OCI-LY3 (cell line): ENCODE data around the gene ATP4B.

ENCODE experiments used
- H2AFZ ChIP-seq: fragments of 200-600, 300-600 bp; shearing (Covaris generic); 2 replicates; pipeline ENCODE4 v1.6.0; 2014; ENCODE audit warnings: antibody characterized with exemption, low read depth, low read length
- H3K27ac ChIP-seq: fragments of 200-600, 300-600 bp; sonication (generic); 2 replicates; pipeline ENCODE4 v1.5.1; 2014; ENCODE audit warnings: mild to moderate bottlenecking, low read length, moderate library complexity, mixed read lengths
- H3K27me3 ChIP-seq: fragments of 200-600, 300-600 bp; sonication (generic); 2 replicates; pipeline ENCODE4 v1.6.1; 2014; ENCODE audit warnings: low read depth, low read length, mixed read lengths
- H3K36me3 ChIP-seq: fragments of 200-600, 300-600 bp; sonication (generic); replicated peaks from 2 replicates; pipeline ENCODE3; 2014; ENCODE audit warnings: low read depth, low read length, mixed read lengths
- H3K4me1 ChIP-seq: fragments of 300-600, 200-600 bp; sonication (generic); 2 replicates; pipeline ENCODE4 v1.6.1; 2014; ENCODE audit warnings: low read length, mixed read lengths
- H3K4me2 ChIP-seq: fragments of 200-600, 300-600 bp; sonication (generic); 2 replicates; pipeline ENCODE4 v1.6.1; 2014; ENCODE audit warnings: low read length, mixed read lengths
- H3K4me3 ChIP-seq: fragments of 300-600, 200-600 bp; sonication (generic); 2 replicates; pipeline ENCODE4 v1.5.1; 2014; ENCODE audit warnings: antibody characterized with exemption, mild to moderate bottlenecking, low read length, moderate library complexity
- H3K79me2 ChIP-seq: fragments of 300-600, 200-600 bp; shearing (Covaris generic); 2 replicates; pipeline ENCODE4 v1.6.1; 2014; ENCODE audit warnings: mild to moderate bottlenecking, low read length, mixed read lengths
- H3K9ac ChIP-seq: fragments of 300-600, 200-600 bp; shearing (Covaris generic); 2 replicates; pipeline ENCODE4 v1.6.0; 2014; ENCODE audit warnings: mild to moderate bottlenecking, low read length, moderate library complexity
- H3K9me3 ChIP-seq: fragments of 200-600, 300-600 bp; shearing (Covaris generic); 2 replicates; pipeline ENCODE4 v1.6.1; 2014; ENCODE audit warnings: low read length, mixed read lengths; ENCODE audit not compliant: insufficient read depth
- H4K20me1 ChIP-seq: fragments of 200-600, 300-600 bp; sonication (generic); 2 replicates; pipeline ENCODE4 v1.6.1; 2016; ENCODE audit warnings: low read length, mixed read lengths; ENCODE audit not compliant: insufficient read depth
- CTCF ChIP-seq: fragments of 200-600, 300-600 bp; sonication (generic); IDR thresholded peaks from 2 replicates; pipeline ENCODE4 v1.5.1; 2014; ENCODE audit warnings: antibody characterized with exemption, low read length, low read depth
- EZH2phosphoT487 ChIP-seq: fragments of 200-600 bp; shearing (Covaris generic); IDR thresholded peaks from 2 replicates; pipeline ENCODE4 v1.6.1; 2018; ENCODE audit warnings: antibody characterized with exemption, mixed run types, low read depth

ATP4B gene

GRCh38 chr13:113638173-113638746, 19.7 kb downstream of the ATP4B start:
- Histone ChIP-seq H2AFZ (no peak overlapping the region), H3K79me2 (0 out of 2 replicates have a peak, but pooled peaks cover 4% of the 10 kb centered on the region), H3K36me3 (peaks cover 81% of the 10 kb centered on the region), H3K4me1 (no peaks in the 10 kb centered on the region), H3K4me2 (no peak overlapping the region), H3K9ac (no peak overlapping the region), H3K9me3 (no peaks in the 10 kb centered on the region), H3K27me3 (no peaks in the 10 kb centered on the region), H3K4me3 (no peak overlapping the region), H3K27ac (no peak overlapping the region), H4K20me1 (0 out of 2 replicates have a peak, but pooled peaks cover 7% of the 10 kb centered on the region)
- TF ChIP-seq CTCF (no peak), EZH2phosphoT487 (no peak)

- no peak overlapping the region for H3K9ac ChIP-seq
- no peaks in the 10 kb centered on the region for H3K9me3 ChIP-seq
- H3K4me1 ChIP-seq = no peaks in the 10 kb centered on the region
- H3K27me3 ChIP-seq = no peaks in the 10 kb centered on the region
- no peak overlapping the region for H3K4me2 ChIP-seq
- H3K36me3 ChIP-seq = peaks cover 84% of the 10 kb centered on the region
- 0 out of 2 replicates have a peak, but pooled peaks cover 7% of the 10 kb centered on the region for H4K20me1 ChIP-seq
- no peak overlapping the region for H2AFZ ChIP-seq
- no peak overlapping the region for H3K4me3 ChIP-seq
- H3K79me2 ChIP-seq = peaks cover 8% of the 10 kb centered on the region; the same call in 1 of the 2 replicates
- no peak overlapping the region for H3K27ac ChIP-seq
- TF ChIP-seq EZH2phosphoT487 (no peak), CTCF (no peak)
Measured at GRCh38 chr13:113637262-113638160, 20.5 kb downstream of the ATP4B start.

GRCh38 chr13:113636266-113636963, 21.6 kb downstream of the ATP4B start:
- peaks cover 17% of the 10 kb centered on the region for H3K79me2 ChIP-seq

More at GRCh38 chr13:113636266-113636963, 21.6 kb downstream of the ATP4B start:
- Histone ChIP-seq H3K4me1 (no peaks in the 10 kb centered on the region), H3K9ac (no peak overlapping the region), H2AFZ (no peak overlapping the region), H3K4me3 (no peak overlapping the region), H3K36me3 (peaks cover 84% of the 10 kb centered on the region), H4K20me1 (0 out of 2 replicates have a peak, but pooled peaks cover 12% of the 10 kb centered on the region), H3K27me3 (no peaks in the 10 kb centered on the region), H3K9me3 (no peaks in the 10 kb centered on the region), H3K4me2 (no peak overlapping the region), H3K27ac (no peak overlapping the region)
- TF ChIP-seq EZH2phosphoT487 (no peak), CTCF (no peak)
